ENCODE measurements around the gene MYL7. TPM values are rescaled to one million over a fixed set of nuclear protein-coding genes. Genes with fewer than 3 reads are reported as not detected.

The MYL7 gene
- total RNA-seq, 1 experiment from 2014 or later: not detected

- TF ChIP-seq ELF1 (IDR thresholded peaks at IDR 0.05; ENCODE audit: borderline replicate concordance, low read depth): no peak
These were observed 9.1 kb downstream of the MYL7 start (continued) for GRCh38 chr7:44132039-44132438.

GRCh38 chr7:44131173-44132029 lies 9.7 kb downstream of the MYL7 start:
- no peaks in the 10 kb centered on the region for H3K9me3 ChIP-seq (ENCODE audit: control insufficient read depth in 1 of 2, insufficient read depth in 1 of 2, low read depth in 1 of 2, low read length in 2 of 2)
- no peak overlapping the region for H3K4me3 ChIP-seq (replicated peaks in 1 of 2; ENCODE audit: low read depth in 1 of 2, low read length in 2 of 2)
- no peaks in the 10 kb centered on the region for H4K20me1 ChIP-seq (ENCODE audit: insufficient read depth)
- POLR2A ChIA-PET: no interaction called here
- H3K27me3 ChIP-seq (ENCODE audit: insufficient read depth, low read length): no peaks in the 10 kb centered on the region
- DNase-seq (ENCODE audit: low read depth, low spot score) (no peak), ATAC-seq (peak; percentile 83)
- no peak overlapping the region for H3K27ac ChIP-seq (ENCODE audit: low read depth, low read length)
- no peaks in the 10 kb centered on the region for H3K9me2 ChIP-seq (ENCODE audit: insufficient read depth)
- no TSS peak for BruUV-seq (replicated peaks)
- H3K79me2 ChIP-seq (ENCODE audit: insufficient read depth, low read length): no peaks in the 10 kb centered on the region
- H3K4me1 ChIP-seq (ENCODE audit: control insufficient read depth in 1 of 2, insufficient read depth in 2 of 2, low read length in 2 of 2): peaks cover 0 to 5% of the 10 kb centered on the region in 2 experiments; a peak in 1 of 4 replicates
- no peak overlapping the region for H2AFZ ChIP-seq (ENCODE audit: low read depth, low read length, poor library complexity, severe bottlenecking)
- intact Hi-C loops (cut with micrococcal nuclease): loop anchor here (1.0 kb wide), 1 partner anchor 65 kb away; no protein-coding TSS in a partner anchor
- no peaks in the 10 kb centered on the region for H3K36me3 ChIP-seq (ENCODE audit: control insufficient read depth in 1 of 2, insufficient read depth in 2 of 2, low read length in 2 of 2)
- RAD21 ChIA-PET (ENCODE audit: low non-redundant PET in 1 of 2, low total read pairs in 2 of 2, uncharacterized antibody in 2 of 2, unreplicated experiment in 2 of 2): interaction anchor here in 1 of 2 experiments (1.1 kb wide), 1 partner anchor 65 kb away, joined by 4 read pairs; no protein-coding TSS in a partner anchor
- H3K9ac ChIP-seq (ENCODE audit: low read length): no peak overlapping the region
- CTCF ChIA-PET: interaction anchor here (1.8 kb wide), 1 partner anchor 65 kb away, joined by 8 read pairs; no protein-coding TSS in a partner anchor
- TF ChIP-seq RAD21 (IDR thresholded peaks at IDR 0.05; ENCODE audit: low read depth) (peak; percentile 77), CTCF (IDR thresholded peaks at IDR 0.05 in 2 of 3, conservative IDR thresholded peaks at IDR 0.05 in 1 of 3; ENCODE audit: borderline replicate concordance in 1 of 3, insufficient read depth in 1 of 3, low read depth in 2 of 3, low read length in 2 of 3) (peak; percentile 41 to 54 (median 53); a peak in 4 of 6 replicates), REST (IDR thresholded peaks at IDR 0.05; ENCODE audit: low read depth) (no peak)
- H3K4me2 ChIP-seq (ENCODE audit: low read length): no peak overlapping the region

All from HCT116 (cell line).